ENCODE measurements around the gene GNG7. TPM values are rescaled to one million over a fixed set of nuclear protein-coding genes. Genes with fewer than 3 reads are reported as not detected.

GNG7 gene
- total and polyA plus RNA-seq, 10 of the 15 experiments (the other 5 are each of a cell fraction or from before 2014, with no cell fraction given), result 1.9 to 13.6 (median 6.5) TPM

DNA sequence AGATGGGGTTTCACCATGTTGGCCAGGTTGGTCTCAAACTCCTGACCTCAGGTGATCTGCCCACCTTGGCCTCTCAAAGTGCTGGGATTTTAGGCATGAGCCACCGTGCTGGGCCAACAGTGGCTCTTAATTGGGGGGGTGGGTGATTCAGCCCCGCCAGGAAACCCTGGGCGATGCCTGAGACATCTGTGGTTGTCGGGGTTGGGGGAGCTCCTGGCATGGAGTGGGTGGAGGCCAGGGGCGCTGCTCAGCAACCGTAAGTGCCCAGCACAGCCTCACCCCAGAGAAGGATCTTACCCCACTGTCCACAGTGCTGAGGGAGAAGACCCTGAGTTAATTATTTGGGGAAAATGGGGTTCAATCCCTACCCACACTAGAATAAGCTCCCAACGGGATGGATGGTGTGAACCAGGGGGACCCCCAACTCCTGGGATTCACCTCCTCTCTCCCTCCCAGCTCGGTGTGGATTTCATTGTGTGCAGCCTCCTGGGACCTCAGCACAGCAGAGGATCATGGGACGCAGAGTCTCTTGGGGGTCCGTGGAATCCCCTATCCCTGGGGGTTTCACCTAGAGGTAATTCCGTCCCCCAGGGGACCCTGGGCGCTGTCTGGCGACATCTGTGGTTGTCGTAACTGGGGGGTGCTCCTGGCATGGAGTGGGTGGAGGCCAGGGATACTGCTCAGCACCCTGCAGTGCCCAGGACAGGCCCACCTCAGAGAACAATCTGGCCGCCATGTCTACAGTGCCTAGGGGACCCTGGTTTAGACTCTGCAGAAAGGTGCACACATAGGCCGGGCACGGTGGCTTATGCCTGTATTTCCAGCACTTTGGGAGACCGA is 157.7 kb downstream of the GNG7 start (continued):
- TF ChIP-seq EP300 (IDR thresholded peaks at IDR 0.05; ENCODE audit: borderline replicate concordance in 1 of 2, control insufficient read depth in 1 of 2, low read depth in 2 of 2, low read length in 2 of 2), result peak in 1 of 2 experiments; percentile 13; a peak in 1 of 4 replicates
- TF ChIP-seq STAT1 (conservative IDR thresholded peaks at IDR 0.05), result no peak
- 0 out of 4 replicates have a peak, but pooled peaks of 1 of the 2 experiments have one; percentile 14 for TF ChIP-seq ETV6 (conservative IDR thresholded peaks at IDR 0.05 in 1 of 2, IDR thresholded peaks at IDR 0.05 in 1 of 2; ENCODE audit: borderline replicate concordance in 1 of 2, low read depth in 1 of 2)
- TF ChIP-seq ZNF217 (IDR thresholded peaks at IDR 0.05), result 0 out of 2 replicates have a peak, but pooled peaks have one; percentile 43
- no peak for TF ChIP-seq TARDBP (IDR thresholded peaks at IDR 0.05; ENCODE audit: borderline replicate concordance)
- no peak for TF ChIP-seq SREBF1 (IDR thresholded peaks at IDR 0.05; ENCODE audit: low read length)
- no peak for TF ChIP-seq STAT3 (IDR thresholded peaks at IDR 0.05; ENCODE audit: low read depth, low read length)
- TF ChIP-seq BHLHE40 (IDR thresholded peaks at IDR 0.05; ENCODE audit: borderline replicate concordance in 1 of 2, low read depth in 2 of 2, low read length in 1 of 2), result peak; percentile 7 to 45; a peak in 1 of 4 replicates
- peak; percentile 24; the same call in 1 of the 2 replicates for TF ChIP-seq MTA2 (IDR thresholded peaks at IDR 0.05; ENCODE audit: low read depth)
- TF ChIP-seq DPF2 (IDR thresholded peaks at IDR 0.05), result peak; percentile 29; the same call in 1 of the 2 replicates
- peak; percentile 13; the same call in 1 of the 2 replicates for TF ChIP-seq CHD2 (IDR thresholded peaks at IDR 0.05; ENCODE audit: borderline replicate concordance, low read depth, low read length)
- TF ChIP-seq EGR1 (IDR thresholded peaks at IDR 0.05; ENCODE audit: borderline replicate concordance in 1 of 2, low read depth in 2 of 2, low read length in 2 of 2), result peak in 1 of 2 experiments; percentile 40; a peak in 1 of 3 replicates
- TF ChIP-seq RELA (IDR thresholded peaks at IDR 0.05; ENCODE audit: borderline replicate concordance, partially characterized antibody), result peak; percentile 94
- TF ChIP-seq, protein P1, sequence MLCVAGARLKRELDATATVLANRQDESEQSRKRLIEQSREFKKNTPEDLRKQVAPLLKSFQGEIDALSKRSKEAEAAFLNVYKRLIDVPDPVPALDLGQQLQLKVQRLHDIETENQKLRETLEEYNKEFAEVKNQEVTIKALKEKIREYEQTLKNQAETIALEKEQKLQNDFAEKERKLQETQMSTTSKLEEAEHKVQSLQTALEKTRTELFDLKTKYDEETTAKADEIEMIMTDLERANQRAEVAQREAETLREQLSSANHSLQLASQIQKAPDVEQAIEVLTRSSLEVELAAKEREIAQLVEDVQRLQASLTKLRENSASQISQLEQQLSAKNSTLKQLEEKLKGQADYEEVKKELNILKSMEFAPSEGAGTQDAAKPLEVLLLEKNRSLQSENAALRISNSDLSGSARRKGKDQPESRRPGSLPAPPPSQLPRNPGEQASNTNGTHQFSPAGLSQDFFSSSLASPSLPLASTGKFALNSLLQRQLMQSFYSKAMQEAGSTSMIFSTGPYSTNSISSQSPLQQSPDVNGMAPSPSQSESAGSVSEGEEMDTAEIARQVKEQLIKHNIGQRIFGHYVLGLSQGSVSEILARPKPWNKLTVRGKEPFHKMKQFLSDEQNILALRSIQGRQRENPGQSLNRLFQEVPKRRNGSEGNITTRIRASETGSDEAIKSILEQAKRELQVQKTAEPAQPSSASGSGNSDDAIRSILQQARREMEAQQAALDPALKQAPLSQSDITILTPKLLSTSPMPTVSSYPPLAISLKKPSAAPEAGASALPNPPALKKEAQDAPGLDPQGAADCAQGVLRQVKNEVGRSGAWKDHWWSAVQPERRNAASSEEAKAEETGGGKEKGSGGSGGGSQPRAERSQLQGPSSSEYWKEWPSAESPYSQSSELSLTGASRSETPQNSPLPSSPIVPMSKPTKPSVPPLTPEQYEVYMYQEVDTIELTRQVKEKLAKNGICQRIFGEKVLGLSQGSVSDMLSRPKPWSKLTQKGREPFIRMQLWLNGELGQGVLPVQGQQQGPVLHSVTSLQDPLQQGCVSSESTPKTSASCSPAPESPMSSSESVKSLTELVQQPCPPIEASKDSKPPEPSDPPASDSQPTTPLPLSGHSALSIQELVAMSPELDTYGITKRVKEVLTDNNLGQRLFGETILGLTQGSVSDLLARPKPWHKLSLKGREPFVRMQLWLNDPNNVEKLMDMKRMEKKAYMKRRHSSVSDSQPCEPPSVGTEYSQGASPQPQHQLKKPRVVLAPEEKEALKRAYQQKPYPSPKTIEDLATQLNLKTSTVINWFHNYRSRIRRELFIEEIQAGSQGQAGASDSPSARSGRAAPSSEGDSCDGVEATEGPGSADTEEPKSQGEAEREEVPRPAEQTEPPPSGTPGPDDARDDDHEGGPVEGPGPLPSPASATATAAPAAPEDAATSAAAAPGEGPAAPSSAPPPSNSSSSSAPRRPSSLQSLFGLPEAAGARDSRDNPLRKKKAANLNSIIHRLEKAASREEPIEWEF (IDR thresholded peaks at IDR 0.05; ENCODE audit: insufficient replicate concordance, low read depth, low read length), result peak; percentile 73
- TF ChIP-seq, protein P2, sequence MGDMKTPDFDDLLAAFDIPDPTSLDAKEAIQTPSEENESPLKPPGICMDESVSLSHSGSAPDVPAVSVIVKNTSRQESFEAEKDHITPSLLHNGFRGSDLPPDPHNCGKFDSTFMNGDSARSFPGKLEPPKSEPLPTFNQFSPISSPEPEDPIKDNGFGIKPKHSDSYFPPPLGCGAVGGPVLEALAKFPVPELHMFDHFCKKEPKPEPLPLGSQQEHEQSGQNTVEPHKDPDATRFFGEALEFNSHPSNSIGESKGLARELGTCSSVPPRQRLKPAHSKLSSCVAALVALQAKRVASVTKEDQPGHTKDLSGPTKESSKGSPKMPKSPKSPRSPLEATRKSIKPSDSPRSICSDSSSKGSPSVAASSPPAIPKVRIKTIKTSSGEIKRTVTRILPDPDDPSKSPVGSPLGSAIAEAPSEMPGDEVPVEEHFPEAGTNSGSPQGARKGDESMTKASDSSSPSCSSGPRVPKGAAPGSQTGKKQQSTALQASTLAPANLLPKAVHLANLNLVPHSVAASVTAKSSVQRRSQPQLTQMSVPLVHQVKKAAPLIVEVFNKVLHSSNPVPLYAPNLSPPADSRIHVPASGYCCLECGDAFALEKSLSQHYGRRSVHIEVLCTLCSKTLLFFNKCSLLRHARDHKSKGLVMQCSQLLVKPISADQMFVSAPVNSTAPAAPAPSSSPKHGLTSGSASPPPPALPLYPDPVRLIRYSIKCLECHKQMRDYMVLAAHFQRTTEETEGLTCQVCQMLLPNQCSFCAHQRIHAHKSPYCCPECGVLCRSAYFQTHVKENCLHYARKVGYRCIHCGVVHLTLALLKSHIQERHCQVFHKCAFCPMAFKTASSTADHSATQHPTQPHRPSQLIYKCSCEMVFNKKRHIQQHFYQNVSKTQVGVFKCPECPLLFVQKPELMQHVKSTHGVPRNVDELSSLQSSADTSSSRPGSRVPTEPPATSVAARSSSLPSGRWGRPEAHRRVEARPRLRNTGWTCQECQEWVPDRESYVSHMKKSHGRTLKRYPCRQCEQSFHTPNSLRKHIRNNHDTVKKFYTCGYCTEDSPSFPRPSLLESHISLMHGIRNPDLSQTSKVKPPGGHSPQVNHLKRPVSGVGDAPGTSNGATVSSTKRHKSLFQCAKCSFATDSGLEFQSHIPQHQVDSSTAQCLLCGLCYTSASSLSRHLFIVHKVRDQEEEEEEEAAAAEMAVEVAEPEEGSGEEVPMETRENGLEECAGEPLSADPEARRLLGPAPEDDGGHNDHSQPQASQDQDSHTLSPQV (IDR thresholded peaks at IDR 0.05), result peak; percentile 69; the same call in 1 of the 2 replicates
- no peak for TF ChIP-seq NFYA (IDR thresholded peaks at IDR 0.05; ENCODE audit: borderline replicate concordance, low read depth, low read length)
- TF ChIP-seq ZBED1 (IDR thresholded peaks at IDR 0.05; ENCODE audit: borderline replicate concordance), result 0 out of 2 replicates have a peak, but pooled peaks have one; percentile 40
- TF ChIP-seq PAX5 (IDR thresholded peaks at IDR 0.05; ENCODE audit: borderline replicate concordance, low read depth, low read length), result 0 out of 2 replicates have a peak, but pooled peaks have one; percentile 27

Measured in GM12878 (cell line).